GM21528 (cell line): ENCODE results near the gene GLIPR1L2.
A peak's percentile ranks its signal among the peaks of the same experiment; 100 is the strongest.

Source experiments
- ATAC-seq: cut with Tn5 transposase; IDR thresholded peaks from one replicate; pipeline ENCODE4 v1.9.1; 2021; ENCODE audit warnings: mild to moderate bottlenecking, moderate library complexity; ENCODE audit not compliant: unreplicated experiment, low FRiP score

GLIPR1L2 gene

GRCh38 chr12:75471902-75472890 lies 81.3 kb downstream of the GLIPR1L2 start:
- ATAC-seq = no peak

GRCh38 chr12:75474116-75474515 lies 83.2 kb downstream of the GLIPR1L2 start:
- ATAC-seq = no peak

GRCh38 chr12:75476071-75476470 lies 85.2 kb downstream of the GLIPR1L2 start:
- no peak for ATAC-seq

GRCh38 chr12:75477137-75477536 lies 86.2 kb downstream of the GLIPR1L2 start:
- ATAC-seq = no peak

- peak; percentile 23 for ATAC-seq
These were observed 87.4 kb downstream of the GLIPR1L2 start for GRCh38 chr12:75478116-75478794.

GRCh38 chr12:75479963-75480461 lies 89.1 kb downstream of the GLIPR1L2 start:
- peak; percentile 46 for ATAC-seq

- peak; percentile 91 for ATAC-seq
These were observed 89.6 kb downstream of the GLIPR1L2 start, which contains the start of gene GLIPR1 for GRCh38 chr12:75480469-75480949. GLIPR1 (plus strand) TSS chr12:75480755; CDS start chr12:75480881, 126 bp downstream.

GRCh38 chr12:75481013-75481705 lies 90.3 kb downstream of the GLIPR1L2 start:
- ATAC-seq = peak; percentile 32

- ATAC-seq = no peak
These were observed 90.9 kb downstream of the GLIPR1L2 start for GRCh38 chr12:75481774-75482173.
